ENCODE measurements around the gene DENND1A.

GRCh38 chr9:123702483-123702882 is 227.4 kb downstream of the DENND1A start:
- TF ChIP-seq CTCF (IDR thresholded peaks at IDR 0.05) (no peak), POLR2A (IDR thresholded peaks at IDR 0.05) (no peak)

All from right lobe of liver (tissue), 4 donors.